Choroid plexus epithelial cell (primary cell): ENCODE data around the gene SCGB1D4.

ENCODE experiments used
- DNase-seq: peaks from one replicate; pipeline ENCODE4 v3.0.0-alpha.2; 2010; ENCODE audit warnings: low read depth
- H3K4me3 ChIP-seq: 2 replicates; pipeline ENCODE4 v1.5.1; 2011; ENCODE audit warnings: low read depth, mild to moderate bottlenecking, control low read depth, low read length, moderate library complexity
- TF ChIP-seq, protein P1 (sequence below): conservative IDR thresholded peaks from 2 replicates; pipeline ENCODE4 v1.5.1; 2011; ENCODE audit warnings: low read depth, mild to moderate bottlenecking, control low read depth, inconsistent platforms, low read length, moderate library complexity

SCGB1D4 gene

GRCh38 chr11:62260261-62260953 lies 38.5 kb downstream of the SCGB1D4 start:
- DNase-seq: no peak
- TF ChIP-seq, protein P1, sequence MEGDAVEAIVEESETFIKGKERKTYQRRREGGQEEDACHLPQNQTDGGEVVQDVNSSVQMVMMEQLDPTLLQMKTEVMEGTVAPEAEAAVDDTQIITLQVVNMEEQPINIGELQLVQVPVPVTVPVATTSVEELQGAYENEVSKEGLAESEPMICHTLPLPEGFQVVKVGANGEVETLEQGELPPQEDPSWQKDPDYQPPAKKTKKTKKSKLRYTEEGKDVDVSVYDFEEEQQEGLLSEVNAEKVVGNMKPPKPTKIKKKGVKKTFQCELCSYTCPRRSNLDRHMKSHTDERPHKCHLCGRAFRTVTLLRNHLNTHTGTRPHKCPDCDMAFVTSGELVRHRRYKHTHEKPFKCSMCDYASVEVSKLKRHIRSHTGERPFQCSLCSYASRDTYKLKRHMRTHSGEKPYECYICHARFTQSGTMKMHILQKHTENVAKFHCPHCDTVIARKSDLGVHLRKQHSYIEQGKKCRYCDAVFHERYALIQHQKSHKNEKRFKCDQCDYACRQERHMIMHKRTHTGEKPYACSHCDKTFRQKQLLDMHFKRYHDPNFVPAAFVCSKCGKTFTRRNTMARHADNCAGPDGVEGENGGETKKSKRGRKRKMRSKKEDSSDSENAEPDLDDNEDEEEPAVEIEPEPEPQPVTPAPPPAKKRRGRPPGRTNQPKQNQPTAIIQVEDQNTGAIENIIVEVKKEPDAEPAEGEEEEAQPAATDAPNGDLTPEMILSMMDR: no peak
- no peak overlapping the region for H3K4me3 ChIP-seq

DNA sequence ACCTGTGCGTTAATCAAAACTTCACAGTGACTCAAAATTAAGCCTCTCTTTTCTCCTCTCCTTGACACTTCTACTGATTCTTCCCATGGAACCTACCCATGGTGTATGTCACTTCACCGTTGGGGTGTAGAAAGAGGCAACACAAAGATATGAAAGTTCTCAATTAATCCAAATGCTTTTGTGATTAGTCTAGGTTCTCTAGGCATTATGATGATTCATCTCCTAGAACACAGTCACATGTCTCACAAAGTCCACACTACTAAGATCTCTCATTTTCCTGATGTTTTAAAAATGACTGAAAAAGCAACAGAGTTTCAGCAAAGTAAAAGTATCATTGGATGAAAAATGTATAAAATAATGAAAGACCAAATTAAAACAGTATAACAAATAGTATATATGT lies 42.6 kb downstream of the SCGB1D4 start:
- H3K4me3 ChIP-seq: no peak overlapping the region
- TF ChIP-seq, protein P1: no peak
- peak; percentile 13 for DNase-seq

DNA sequence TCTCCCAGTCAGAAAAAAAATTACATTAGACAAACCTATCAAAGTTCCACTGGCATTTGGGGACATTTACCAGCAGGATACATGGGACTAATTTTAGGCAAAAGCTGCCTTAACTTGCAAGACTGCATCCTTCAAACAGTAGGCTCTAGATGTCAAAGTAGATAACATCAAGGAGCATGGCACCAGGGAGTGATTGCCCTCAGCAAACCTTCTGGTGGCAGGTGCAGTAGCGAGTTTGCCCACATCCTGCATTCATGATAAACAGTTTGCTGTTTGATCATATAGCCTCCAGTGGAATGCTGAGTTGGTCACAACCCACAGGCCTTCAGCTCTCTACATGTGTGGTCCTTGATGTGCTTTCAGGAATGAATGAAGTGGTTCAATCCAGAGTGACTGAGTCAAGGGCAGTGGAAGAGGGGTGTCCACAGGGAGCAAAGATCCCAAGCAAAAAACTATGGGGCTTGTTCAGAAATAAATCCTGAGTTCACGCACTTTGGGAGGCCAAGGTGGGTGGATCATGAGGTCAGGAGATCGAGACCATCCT lies 44.8 kb downstream of the SCGB1D4 start:
- TF ChIP-seq, protein P1: no peak
- no peak for DNase-seq

DNA sequence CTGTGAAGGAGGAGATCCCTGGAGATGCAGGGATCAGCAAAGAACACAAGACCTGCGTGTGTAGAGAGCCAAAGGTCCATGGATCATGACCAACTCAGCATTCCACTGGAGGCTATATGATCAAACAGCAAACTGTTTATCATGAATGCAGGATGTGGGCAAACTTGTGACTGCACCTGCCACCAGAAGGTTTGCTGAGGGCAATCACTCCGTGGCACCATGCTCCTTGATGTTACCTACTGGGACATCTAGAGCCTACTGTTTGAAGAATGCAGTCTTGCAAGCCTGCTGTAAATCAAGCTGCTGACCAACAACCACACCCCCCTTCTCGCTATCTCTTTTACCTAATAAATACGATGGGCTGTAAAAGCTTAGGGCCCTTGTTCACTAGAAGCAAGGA lies 47.2 kb downstream of the SCGB1D4 start:
- no peak overlapping the region for H3K4me3 ChIP-seq
- no peak for DNase-seq
- TF ChIP-seq, protein P1: no peak

More for the DNA sequence above, 44.8 kb downstream of the SCGB1D4 start:
- no peak overlapping the region for H3K4me3 ChIP-seq
